DMS79 (cell line): ENCODE data around the gene DRD4.
"Not testable (repeated sequence)": the region's sequence is repeated elsewhere in the genome, so short reads cannot be mapped to it uniquely, and the experiment has no call there.

Experiments used
- DNase-seq: peaks from one replicate; lab custom pipeline; 2025; lab: John Stamatoyannopoulos, UW

The DRD4 gene

DNA sequence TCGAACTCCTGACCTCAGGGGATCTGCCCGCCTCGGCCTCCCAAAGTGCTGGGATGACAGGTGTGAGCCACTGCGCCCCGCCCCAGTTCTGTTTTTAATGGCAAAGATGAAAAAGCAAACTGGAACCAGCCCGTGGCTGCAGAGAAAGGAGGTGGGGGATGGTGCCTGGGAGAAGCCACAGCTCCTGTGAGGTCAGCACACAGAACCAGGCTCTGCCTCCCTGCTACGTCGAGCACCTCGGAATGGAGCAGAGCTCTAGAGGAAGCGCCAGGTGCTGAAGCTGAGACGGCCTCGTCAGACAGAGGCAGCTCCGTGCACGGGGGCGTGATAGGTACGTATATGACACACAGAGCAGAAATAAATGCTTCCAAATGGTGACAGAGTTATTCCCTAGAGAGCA lies 8.5 kb downstream of the DRD4 start:
- DNase-seq, result no peak

GRCh38 chr11:646214-646613 lies 9.1 kb downstream of the DRD4 start:
- no peak for DNase-seq

GRCh38 chr11:647672-648158 lies 10.6 kb downstream of the DRD4 start:
- not testable (repeated sequence) for DNase-seq

- no peak for DNase-seq
Measured at GRCh38 chr11:650482-650881, 13.4 kb downstream of the DRD4 start.

DNA sequence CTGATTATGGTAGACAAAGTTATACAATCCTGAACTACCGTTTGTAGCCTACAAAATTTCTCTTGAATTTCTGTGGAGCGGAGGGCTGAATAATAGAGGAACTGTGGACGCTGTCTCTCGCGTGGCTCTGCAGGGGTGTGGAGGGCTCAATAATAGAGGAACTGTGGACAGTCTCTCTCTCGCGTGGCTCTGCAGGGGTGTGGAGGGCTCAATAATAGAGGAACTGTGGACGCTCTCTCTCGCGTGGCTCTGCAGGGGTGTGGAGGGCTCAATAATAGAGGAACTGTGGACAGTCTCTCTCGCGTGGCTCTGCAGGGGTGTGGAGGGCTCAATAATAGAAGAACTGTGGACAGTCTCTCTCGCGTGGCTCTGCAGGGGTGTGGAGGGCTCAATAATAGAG lies 16.1 kb downstream of the DRD4 start:
- not testable (repeated sequence) for DNase-seq

DNA sequence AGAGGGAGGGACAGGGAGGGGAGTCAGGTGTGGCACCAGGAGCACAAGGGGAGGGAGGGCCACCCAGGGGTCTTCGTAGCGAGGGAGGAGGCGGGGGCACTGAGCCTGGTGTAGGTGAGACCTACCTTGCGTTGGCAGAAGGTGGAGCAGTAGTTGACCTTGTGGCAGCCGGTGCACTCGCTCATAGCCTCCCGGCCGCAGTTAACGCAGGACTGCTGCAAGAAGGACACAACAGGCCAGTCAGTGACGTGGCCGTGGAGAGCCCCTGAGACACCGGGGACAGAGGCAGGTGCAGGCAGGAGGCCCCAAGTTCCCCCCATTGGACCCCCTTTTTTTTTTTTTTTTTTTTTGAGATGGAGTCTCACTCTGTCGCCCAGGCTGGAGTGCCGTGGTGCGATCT lies 16.8 kb downstream of the DRD4 start:
- no peak for DNase-seq

DNA sequence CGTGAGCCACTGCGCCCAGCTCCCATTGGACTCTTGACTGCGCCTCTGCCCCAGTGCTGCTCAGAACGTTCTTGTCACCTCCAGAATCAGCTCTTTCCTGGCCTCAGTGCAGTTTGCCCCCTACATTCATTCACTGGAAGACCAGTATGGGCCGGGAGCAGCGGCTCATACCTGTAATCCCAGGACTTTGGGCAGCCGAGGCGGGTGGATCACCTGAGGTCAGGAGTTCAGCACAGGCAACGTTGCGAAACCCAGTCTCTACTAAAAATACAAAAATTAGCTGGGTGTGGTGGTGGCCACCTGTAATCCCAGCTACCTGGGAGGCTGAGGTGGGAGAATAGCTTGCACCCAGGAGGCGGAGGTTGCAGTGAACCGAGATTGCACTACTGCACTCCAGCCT lies 17.4 kb downstream of the DRD4 start:
- DNase-seq, result not testable (repeated sequence)

DNA sequence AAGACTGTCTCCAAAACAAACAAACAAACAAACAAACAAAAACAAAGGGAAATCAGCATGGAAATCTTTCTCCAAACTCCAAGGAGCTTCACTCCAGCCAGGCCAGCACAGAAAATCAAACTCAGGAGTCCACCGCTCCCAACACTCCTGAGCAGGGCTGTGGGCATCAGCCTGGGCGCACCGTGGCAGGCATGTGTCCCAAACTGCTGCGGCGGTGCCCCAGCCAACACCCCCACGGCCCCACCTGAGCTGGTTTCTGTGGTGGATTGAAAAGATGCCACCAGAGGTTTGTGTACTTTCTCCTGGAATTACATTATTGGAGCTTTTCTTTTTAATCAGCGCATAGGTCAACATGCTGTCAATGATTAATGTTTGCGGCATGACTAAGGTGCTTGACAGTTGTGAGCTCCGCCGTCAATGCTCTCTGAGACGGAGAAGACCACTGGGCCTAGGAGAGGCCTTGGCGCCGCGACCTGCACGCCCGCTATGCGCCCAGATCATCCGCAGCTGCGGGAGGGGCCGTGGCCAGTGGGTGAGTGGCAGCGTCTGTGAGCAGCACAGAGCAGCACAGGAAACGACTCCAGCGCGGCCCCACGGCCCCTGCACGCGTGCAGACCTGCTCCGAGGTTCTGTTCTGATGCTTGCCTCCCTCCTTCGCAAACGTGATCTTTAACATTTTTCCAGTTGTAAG lies 18.1 kb downstream of the DRD4 start:
- DNase-seq, result no peak

GRCh38 chr11:656426-656825 lies 19.4 kb downstream of the DRD4 start:
- DNase-seq, result no peak

DNA sequence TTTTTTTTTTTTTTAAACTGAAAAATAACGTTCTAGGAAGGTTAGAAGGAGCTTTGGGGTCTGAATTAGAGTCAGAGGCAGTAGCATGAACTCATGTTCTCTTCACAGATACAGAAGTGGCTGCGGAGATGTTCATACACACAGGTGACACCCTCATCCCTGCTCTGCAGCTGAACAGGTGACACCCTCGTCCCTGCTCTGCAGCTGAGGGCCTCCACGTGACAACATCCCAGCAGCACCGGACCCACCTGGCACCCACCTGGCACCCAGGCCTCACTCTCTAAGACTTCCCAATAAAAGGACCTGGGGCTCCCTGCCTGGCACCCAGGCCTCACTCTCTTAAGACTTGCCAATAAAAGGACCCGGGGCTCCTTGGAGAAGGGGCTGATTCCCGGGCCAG lies 19.8 kb downstream of the DRD4 start:
- no peak for DNase-seq

DNA sequence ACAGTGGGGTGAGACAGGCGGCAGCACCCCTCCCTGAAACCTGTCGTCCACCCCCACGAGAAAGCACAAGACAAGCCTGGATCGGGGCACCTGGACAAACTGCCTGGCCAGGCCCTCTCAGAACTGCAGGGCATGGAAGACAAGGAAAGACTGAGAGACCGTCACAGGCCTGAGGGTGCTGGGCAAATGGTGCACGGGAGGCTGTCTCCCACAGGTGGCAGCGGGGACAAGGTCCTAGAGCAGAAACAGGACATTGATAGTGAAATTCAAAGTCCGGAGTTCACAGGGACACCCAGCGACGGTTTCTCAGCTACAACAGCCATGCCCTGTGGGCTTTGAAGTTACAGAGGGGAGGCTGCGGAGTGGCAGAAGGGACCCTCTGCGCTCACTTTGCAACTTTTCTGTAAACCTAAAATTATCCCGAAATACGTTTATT lies 20.6 kb downstream of the DRD4 start:
- no peak for DNase-seq

- DNase-seq, result no peak
Measured at GRCh38 chr11:659532-660085, 22.5 kb downstream of the DRD4 start.

DNA sequence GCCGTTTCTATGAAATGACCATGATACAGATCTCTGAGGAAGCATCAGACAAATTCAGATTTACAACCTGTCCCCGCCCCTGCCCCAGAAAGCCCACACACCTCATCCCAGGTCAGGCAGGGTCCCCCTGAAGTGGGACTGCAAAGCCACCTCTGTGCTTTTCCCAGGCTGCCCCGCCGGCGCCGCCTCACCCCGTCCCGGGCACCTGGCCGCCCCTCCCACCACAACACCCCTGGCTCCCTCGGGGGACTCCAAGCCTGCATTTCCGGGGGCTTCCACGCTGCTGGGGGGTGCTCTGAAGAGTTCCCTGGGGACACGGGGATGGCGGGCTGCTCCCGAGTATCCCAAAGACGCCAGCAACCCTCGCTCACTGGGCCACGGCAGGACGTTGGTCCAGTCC lies 23.2 kb downstream of the DRD4 start:
- DNase-seq, result no peak

DNA sequence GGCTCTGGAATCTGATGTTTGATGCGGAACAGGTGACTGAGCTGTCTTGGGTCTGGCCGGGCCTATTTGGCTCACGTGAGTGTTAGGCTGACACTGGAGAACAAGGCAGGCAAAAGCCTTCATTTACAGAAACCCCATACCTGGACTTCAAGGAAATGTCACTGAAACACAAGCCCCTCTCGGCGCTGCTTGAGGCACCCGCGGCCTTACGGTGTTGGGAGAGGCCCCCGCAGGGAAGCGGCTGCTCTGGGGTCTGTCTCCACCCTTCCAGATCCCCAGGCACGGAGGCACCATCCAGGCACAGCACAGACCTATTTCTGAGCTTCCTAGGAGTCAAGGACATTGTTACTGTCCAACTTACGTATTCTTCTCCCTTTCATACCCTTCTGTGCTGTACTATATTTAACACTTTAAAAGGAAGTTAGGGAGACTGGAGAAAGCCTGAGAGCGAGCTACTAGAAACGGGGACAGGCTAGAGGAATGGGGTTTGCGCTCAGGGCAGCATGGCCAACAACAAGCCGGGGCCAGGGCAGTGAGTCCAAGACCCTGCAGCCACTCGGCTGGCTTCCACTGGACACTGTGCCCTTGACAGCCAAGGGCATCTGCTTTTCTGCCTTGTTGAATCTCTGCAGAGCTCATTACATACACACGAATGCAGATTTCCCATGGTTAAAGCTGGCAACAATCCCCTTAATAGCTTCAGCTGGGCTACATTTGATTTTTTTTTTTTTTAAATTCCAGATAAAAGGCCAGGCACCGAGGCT lies 23.8 kb downstream of the DRD4 start:
- DNase-seq, result no peak

GRCh38 chr11:662689-663274 lies 25.7 kb downstream of the DRD4 start:
- DNase-seq, result no peak

DNA sequence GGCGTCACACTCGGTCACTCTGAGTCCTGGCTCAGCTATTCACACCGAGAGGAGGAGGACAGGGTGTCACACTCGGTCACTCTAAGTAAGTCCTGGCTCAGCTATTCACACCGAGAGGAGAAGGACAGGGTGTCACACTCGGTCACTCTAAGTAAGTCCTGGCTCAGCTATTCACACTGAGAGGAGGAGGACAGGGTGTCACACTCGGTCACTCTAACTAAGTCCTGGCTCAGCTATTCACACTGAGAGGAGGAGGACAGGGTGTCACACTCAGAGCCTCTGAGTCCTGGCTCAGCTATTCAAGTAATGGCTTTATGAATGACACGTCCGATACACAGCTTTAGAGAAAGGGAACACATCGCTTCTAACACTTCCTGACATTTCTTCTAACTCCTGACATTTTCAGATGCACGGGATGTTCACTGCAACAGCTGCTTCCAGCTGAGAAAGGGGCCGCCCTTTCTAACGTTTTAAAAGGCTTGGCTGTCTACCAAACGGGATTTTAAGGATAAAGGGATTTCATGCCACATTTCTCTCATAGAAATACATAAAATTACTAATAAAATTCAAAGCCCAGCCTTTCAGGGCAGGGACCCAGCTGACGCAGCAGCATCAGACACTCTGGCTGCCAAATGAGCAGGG lies 28.1 kb downstream of the DRD4 start:
- no peak for DNase-seq

DNA sequence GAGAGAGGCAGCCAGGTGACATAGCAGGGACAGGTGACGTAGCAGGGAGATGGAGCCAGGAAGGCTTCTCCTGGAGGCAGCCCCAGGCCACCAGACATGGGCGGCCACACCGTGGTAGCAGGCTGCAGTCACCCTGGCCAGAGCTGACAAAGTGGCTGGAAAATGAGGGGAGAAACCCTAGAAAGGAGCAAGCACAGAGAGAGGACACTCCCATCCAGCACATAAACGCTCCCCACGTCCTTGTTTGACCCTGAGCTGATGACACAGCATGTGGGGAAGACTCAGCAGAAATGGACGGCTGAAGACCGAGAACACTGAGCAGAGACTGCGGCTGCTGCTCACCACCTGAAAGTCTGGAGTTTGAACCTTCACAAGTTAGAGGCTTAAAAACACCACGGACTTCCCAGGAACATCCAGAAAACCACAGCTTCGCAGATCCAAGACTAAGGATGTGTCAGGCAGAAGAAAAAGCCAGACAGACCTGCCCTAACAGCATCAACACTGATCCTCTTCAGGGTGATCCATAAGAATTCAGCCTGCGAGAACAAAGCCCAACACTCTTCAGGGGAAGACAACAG lies 28.7 kb downstream of the DRD4 start:
- DNase-seq, result no peak

- no peak for DNase-seq
Measured at GRCh38 chr11:673866-674265, 36.8 kb downstream of the DRD4 start.

DNA sequence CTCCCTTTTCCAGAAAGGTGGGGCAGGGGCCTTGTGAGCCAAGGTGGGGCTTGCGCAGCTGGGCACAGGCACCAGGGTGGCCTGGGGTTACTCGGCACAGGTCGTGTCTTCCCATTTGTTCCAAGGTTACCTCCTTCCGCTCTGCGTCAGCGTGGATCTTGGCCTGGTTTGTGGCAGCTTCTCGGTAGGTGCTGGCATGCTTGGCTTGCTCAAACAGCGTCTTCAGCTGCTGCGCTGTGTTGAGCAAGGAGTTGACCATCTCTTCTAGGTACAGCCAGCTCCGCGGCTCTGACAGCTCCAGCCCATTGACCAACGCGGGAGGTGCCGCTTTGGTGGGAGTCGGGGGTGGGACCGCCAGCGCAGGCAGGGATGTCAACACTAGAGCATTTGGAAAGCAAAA lies 37.3 kb downstream of the DRD4 start:
- DNase-seq, result no peak

DNA sequence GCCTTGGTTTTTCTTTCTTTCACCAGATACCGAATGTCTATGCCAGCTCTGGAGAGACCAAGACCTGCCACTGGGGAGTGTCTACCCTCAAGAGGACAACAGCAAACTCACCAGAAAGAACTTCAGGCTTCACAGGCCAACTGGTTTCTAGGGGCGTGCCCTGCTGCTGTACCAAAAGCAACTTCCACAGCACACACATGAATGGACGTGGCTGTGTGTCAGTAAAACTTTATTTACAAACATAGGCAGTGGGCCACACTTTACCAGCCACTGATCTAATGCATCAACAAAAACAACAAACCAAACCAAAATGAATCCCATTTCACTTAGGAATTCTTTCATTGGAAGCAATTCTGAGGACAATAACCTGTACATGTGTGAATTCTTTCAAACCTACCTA lies 41.2 kb downstream of the DRD4 start:
- DNase-seq, result no peak

GRCh38 chr11:679271-680207 lies 42.5 kb downstream of the DRD4 start:
- no peak for DNase-seq
